ENCODE data around the gene SPAG6. TPM values are rescaled to one million over a fixed set of nuclear protein-coding genes. Genes with fewer than 3 reads are reported as not detected.

Gene SPAG6
- total and polyA plus RNA-seq, 2 of the 4 experiments (the other 2 are of a cell fraction), result not detected

GRCh38 chr10:22368981-22369380 lies 23.7 kb downstream of the SPAG6 start:
- Histone ChIP-seq H3K4me1 (ENCODE audit: control insufficient read depth, insufficient read depth, low read length) (no peaks in the 10 kb centered on the region), H3K27me3 (ENCODE audit: control insufficient read depth, insufficient read depth, low read length) (peaks cover 5% of the 10 kb centered on the region), H3K14ac (replicated peaks; ENCODE audit: low read depth, low read length) (no peak overlapping the region), H2BK120ac (ENCODE audit: low read depth, low read length) (no peak overlapping the region), H3K4ac (ENCODE audit: low read depth, low read length) (no peak overlapping the region), H3K4me2 (ENCODE audit: low read depth, low read length) (no peak overlapping the region), H2AK5ac (ENCODE audit: low read depth, low read length) (no peak overlapping the region), H2BK20ac (ENCODE audit: low read depth, low read length) (no peak overlapping the region), H4K5ac (ENCODE audit: low read depth, low read length) (no peak overlapping the region), H3K27ac (ENCODE audit: insufficient read depth, low read length) (no peak overlapping the region), H2AK9ac (replicated peaks; ENCODE audit: low read depth, low read length, poor library complexity) (no peak overlapping the region), H3K18ac (ENCODE audit: low read depth, low read length) (no peak overlapping the region), H3K9me3 (ENCODE audit: control insufficient read depth, insufficient read depth, low read length) (no peaks in the 10 kb centered on the region), H3K36me3 (ENCODE audit: control insufficient read depth, insufficient read depth, low read length) (no peaks in the 10 kb centered on the region), H4K20me1 (ENCODE audit: insufficient read depth, low read length) (no peaks in the 10 kb centered on the region), H4K8ac (ENCODE audit: low read depth in 2 of 2, low read length in 2 of 2) (no peak overlapping the region), H3K9ac (ENCODE audit: low read depth, low read length) (no peak overlapping the region), H2BK15ac (ENCODE audit: low read depth, low read length) (no peak overlapping the region), H2AFZ (replicated peaks; ENCODE audit: low read length, poor library complexity) (no peak overlapping the region), H3K79me1 (ENCODE audit: low read depth in 1 of 2, low read length in 2 of 2) (no peaks in the 10 kb centered on the region), H4K91ac (ENCODE audit: insufficient read depth, low read depth, low read length) (no peak overlapping the region), H3K56ac (ENCODE audit: extremely low read depth, insufficient read depth, low read length) (no peak overlapping the region), H3K4me3 (ENCODE audit: insufficient read depth, low read depth, low read length) (no peak overlapping the region), H3K9me1 (ENCODE audit: insufficient read depth, low read length) (no peaks in the 10 kb centered on the region), H3K23ac (ENCODE audit: low read depth, low read length) (no peak overlapping the region), H2BK5ac (ENCODE audit: low read depth, low read length, poor library complexity, severe bottlenecking) (no peak overlapping the region)
- dilution Hi-C loops (cut with HindIII; ENCODE audit: low sequenced_read_pairs, unreplicated experiment) (no loop called here), intact Hi-C loops (cut with micrococcal nuclease) (no loop called here), in situ Hi-C loops (cut with MboI; ENCODE audit: low sequenced_read_pairs) (no loop called here)
- no TSS peak for BruUV-seq (replicated peaks)
- POLR2A ChIA-PET (ENCODE audit: unreplicated experiment), result no interaction called here
- ATAC-seq (ENCODE audit: low read depth), result no peak
- no CpG with 5 or more reads among the region's 2 CpGs for WGBS, 2 experiments (ENCODE audit: extremely low coverage in 2 of 2, insufficient read length in 1 of 2)
- no peak for TF ChIP-seq RCOR1 (IDR thresholded peaks at IDR 0.05; ENCODE audit: insufficient replicate concordance, low read length)
- no peak for TF ChIP-seq SMC3 (IDR thresholded peaks at IDR 0.05; ENCODE audit: low read depth, low read length)
- TF ChIP-seq POLR2A (IDR thresholded peaks at IDR 0.05; ENCODE audit: low read depth, low read length), result no peak
- TF ChIP-seq BHLHE40 (IDR thresholded peaks at IDR 0.05; ENCODE audit: low read depth, low read length), result no peak
- no peak for TF ChIP-seq USF2 (IDR thresholded peaks at IDR 0.05; ENCODE audit: low read depth, low read length)
- no peak for TF ChIP-seq ELK1 (IDR thresholded peaks at IDR 0.05; ENCODE audit: borderline replicate concordance, low read depth, low read length)
- no peak for TF ChIP-seq MXI1 (IDR thresholded peaks at IDR 0.05; ENCODE audit: borderline replicate concordance, low read depth, low read length)
- no peak for TF ChIP-seq RFX5 (IDR thresholded peaks at IDR 0.05; ENCODE audit: low read depth, low read length)
- no peak for TF ChIP-seq CHD1 (IDR thresholded peaks at IDR 0.05; ENCODE audit: low read depth, low read length)
- no peak for TF ChIP-seq MAFK (IDR thresholded peaks at IDR 0.05; ENCODE audit: low read depth, low read length)
- no peak for TF ChIP-seq CEBPB (IDR thresholded peaks at IDR 0.05; ENCODE audit: low read depth, low read length)
- no peak for TF ChIP-seq NFE2L2 (IDR thresholded peaks at IDR 0.05; ENCODE audit: low read depth, low read length)
- no peak for TF ChIP-seq CTCF (conservative IDR thresholded peaks at IDR 0.05; ENCODE audit: low read depth, low read length)
- TF ChIP-seq RAD21 (IDR thresholded peaks at IDR 0.05; ENCODE audit: low read length), result no peak
- no peak for TF ChIP-seq FOS (IDR thresholded peaks at IDR 0.05; ENCODE audit: low read depth, low read length)
- TF ChIP-seq MAZ (IDR thresholded peaks at IDR 0.05; ENCODE audit: borderline replicate concordance, low read depth, low read length), result no peak
- DNase-seq, result no peak
- CTCF ChIA-PET, result no interaction called here
